T-helper 1 cell (primary cell): ENCODE data around the gene GRIP1.

Source experiments
- DNase-seq, 5 donors: peaks; one replicate each; pipeline ENCODE4 v3.0.0-alpha.2; 2012 to 2020

Gene GRIP1

GRCh38 chr12:66692170-66692569 lies 13.3 kb upstream of the GRIP1 start:
- no peak for DNase-seq

DNA sequence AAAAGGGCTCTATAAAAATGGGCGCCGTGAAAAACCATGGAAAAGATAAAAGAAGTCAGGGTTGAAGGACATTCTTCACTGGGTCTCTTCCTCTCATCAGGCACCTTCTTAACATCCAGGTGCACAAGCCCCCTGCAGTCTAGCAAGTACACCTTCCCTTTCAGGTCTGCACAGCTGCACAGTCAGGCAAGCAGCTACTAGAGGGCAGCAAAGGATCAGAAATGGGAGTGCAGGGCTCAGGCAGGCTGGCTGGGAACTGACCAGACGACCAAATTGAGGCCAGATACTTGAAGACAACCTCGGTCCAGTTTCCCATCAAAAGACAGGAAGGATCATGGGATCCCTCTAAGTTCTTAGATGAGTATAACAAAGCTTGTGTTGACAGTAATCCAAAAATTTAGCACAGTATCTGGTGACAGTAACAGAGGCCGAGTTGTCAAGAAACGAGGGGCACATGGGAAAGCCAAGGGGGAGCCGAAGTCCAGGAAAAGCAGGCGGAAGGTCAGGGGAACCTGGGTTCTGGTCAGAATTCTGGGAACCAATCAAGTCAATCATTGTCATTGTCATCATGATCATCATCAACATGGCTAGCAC lies 10.1 kb upstream of the GRIP1 start:
- DNase-seq = peak in 4 of 5 donors; percentile 2 to 13 (median 11)

DNA sequence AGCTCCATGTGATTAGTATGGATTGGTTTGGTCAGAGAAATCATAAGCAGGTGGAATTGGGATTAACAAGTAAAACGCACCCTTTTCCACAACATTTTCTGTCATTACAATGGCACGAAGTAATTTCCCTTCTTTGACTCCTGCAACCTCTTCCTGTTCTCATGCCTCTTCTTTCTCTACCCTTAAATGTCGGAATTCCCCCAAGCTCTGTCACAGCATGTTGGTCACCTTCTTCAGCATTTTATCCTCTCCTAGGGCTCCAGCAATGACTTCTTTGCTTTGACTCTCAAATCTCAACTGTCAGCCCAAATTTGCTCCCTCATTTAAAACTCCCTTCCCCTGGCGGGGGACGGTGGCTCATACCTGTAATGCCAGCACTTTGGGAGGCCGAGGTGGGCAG lies 5.3 kb upstream of the GRIP1 start:
- no peak for DNase-seq

DNA sequence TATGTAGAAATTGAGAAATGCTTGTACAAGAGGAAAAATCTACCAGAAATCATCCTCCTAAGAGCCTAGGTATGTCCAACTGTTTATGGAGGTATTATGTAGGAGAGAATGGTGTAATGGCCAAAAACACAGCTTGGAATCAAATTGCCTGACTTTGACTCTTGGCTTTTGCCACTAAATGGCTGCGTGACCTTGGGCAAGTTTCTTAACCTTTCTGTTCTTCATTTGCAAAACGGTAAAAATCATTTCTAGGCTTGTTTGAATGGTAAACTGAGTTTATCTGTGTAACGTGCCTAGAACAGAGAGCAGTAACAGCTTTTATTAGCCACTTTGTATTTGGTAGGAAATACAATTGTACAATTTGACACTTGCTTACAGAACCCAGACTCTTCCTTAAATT lies 4.9 kb upstream of the GRIP1 start:
- DNase-seq = no peak

- DNase-seq = no peak
Observed at GRCh38 chr12:66683073-66683472, 4.2 kb upstream of the GRIP1 start.

GRCh38 chr12:66679461-66680084 lies 697 bp upstream of the GRIP1 start:
- no peak for DNase-seq

GRCh38 chr12:66676241-66676640 lies 2.6 kb downstream of the GRIP1 start:
- no peak for DNase-seq

GRCh38 chr12:66674495-66675122 lies 4.3 kb downstream of the GRIP1 start:
- no peak for DNase-seq

DNA sequence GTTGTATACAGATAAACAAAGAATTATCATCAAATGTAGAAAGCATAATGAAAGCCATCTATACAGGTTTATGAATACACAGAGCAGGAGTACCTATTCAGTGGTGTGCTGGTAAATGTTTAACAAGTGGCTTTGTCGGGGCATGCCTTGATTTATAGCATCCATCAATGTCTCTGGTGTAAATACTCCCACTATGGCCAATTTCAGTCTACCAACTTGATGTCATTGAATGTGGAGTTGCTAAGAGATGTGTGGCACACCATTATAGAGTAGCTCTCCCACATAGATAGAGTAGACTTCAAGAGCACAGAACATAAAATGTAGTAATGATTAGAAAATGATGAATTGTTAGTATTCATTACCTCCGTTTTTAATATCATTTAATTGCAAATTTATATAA lies 9.3 kb downstream of the GRIP1 start:
- no peak for DNase-seq

DNA sequence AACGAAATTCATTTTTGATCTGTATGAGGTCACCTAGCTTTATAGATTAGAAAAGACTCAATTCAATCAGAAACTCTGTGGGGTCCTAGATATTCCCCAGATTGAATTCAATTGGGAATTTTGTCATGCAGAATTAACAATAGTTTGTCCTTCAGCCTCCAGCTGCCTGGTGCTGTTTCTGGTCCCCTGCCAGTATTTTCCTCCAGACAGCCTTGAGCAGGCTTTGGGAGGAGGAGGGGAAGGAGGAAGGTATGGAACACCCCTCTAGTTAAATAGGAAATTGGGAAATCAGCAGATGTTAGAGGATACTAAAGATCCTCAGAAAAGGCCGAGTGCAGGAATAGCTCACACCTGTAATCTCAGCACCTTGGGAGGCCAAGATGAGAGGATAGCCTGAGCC lies 10.6 kb downstream of the GRIP1 start:
- DNase-seq = no peak

- no peak for DNase-seq
Observed at GRCh38 chr12:66667906-66668305, 11.0 kb downstream of the GRIP1 start.

GRCh38 chr12:66666481-66666880 lies 12.4 kb downstream of the GRIP1 start:
- no peak for DNase-seq

- no peak for DNase-seq
Observed at GRCh38 chr12:66665435-66665985, 13.4 kb downstream of the GRIP1 start.

DNA sequence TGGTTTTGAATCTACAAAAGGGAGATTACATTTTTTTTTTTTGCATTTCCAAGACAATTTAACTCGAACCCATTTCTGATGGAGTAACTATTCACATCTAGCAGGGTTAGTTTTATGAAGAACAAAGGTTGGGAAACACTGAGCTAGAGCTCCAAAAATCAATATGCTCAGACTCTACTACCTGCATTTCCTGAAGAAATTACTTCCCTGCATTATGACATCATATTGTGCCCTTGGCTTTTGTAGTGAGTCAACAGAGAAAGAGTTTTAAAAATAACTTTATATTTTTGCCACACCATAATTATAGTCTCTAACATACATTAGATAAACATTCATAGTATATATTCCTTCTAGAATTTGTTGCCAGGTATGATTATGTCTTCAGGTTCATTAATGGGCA lies 14.8 kb downstream of the GRIP1 start:
- DNase-seq = no peak

DNA sequence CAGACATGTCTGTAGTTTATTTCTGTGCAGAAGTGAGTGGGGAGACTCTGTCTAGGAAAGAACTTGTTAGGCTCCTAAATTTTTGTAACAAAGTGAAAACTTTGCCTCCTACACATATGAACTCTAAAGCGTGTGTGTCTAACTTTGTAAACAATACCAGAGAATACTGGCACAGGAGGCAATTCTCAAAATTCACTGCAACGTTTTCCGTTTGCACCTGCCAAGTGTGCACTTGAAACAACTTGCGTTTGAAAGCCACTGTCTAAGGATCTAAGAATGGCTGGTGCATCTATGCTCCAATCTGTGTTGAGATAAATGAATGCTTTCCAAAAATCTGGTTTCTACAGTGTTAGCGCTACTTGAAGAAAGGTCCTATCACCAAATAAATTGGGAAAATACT lies 15.3 kb downstream of the GRIP1 start:
- no peak for DNase-seq

GRCh38 chr12:66662729-66663128 lies 16.1 kb downstream of the GRIP1 start:
- DNase-seq = no peak

DNA sequence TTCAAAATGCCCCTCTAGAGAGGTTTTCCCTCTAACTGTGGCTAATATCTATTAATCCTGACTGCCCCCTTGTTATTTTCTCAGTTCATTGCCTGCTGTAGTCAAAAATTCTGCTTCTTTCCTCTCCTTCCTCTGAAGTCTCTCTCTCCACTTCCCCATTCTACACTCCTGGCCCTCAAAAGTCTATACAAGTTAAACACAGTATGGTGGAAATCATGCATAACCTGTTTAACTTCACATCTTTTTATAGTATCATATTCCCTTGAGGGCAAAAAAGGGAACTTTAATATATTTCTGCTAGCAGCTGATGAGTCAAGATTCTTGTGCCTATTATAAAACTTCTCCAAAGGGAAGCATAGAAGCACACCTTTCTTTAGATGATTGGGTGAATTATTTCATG lies 16.7 kb downstream of the GRIP1 start:
- no peak for DNase-seq

DNA sequence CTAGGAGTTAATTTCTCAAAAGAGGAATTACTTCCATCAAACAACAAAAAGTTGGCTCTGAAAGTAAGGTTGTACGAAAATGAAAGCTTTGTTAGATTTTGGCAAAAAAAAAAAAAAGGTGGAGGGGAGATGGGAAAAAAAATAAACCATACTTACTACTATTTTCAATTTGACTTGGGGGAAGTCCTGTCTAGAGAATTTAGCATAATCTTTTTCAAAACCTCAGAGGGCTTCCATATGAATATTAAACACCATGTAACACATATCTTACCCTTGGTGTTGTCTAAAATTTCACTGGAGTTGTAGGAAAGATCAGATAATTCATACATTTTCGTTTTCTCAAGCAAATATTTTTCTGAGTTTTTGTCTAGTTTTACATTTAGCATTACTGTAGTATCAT lies 17.5 kb downstream of the GRIP1 start:
- no peak for DNase-seq

DNA sequence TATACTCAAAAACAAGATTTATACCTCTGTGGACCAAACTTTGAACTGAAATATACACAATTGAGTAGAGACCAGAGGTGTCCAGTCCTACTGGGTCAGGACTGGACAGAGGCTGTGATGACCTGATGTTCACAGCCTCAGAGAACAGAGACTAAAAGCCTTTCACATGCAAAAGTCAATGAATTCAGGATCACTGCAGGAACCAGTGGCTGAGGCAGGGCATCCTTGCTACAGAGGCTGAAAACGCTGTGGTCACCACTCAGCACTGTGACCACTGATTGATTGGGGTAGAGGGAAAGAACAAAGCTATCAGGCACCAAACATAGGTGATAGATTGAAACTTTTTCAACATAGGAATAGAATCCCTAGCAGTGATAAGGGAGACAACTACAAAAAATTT lies 25.1 kb downstream of the GRIP1 start:
- no peak for DNase-seq

- no peak for DNase-seq
Observed at GRCh38 chr12:66648033-66648735, 30.7 kb downstream of the GRIP1 start.

- no peak for DNase-seq
Observed at GRCh38 chr12:66647034-66647691, 31.7 kb downstream of the GRIP1 start.

DNA sequence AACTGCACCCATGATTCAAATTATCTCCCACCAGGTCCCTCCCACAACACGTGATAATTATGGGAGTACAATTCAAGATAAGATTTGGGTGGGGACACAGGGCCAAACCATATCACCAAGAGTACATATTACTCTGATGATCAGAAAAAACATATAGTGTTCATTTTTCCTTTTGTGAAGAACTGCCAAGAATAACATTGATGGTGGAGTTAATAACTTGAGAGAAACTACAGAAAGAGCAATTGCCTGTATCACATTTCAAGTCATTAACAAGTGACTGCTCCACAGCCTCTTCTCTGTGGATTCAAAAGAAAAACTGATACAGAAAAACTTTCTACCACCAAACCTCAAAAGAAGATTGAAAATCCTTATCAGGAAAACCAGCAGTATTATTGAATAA lies 34.7 kb downstream of the GRIP1 start:
- no peak for DNase-seq
